Spleen (tissue), 11 donors: Measurements from ENCODE around the gene H6PD. TPM values are rescaled to one million over a fixed set of nuclear protein-coding genes. Genes with fewer than 3 reads are reported as not detected.

Source experiments
- DNase-seq: peaks from one replicate; pipeline ENCODE4 v3.0.0-alpha.2; 2020
- H3K27ac ChIP-seq, 8 donors: fragments of 200-600 bp; sonication (generic) in 7 of 8; 1 replicate in 4 of 8; 2 replicates in 4 of 8; pipeline versions ENCODE4 v1.5.0 to v1.8.0; 2016 to 2021; ENCODE audit warnings: inconsistent platforms in 4 of 8, mild to moderate bottlenecking in 4 of 8, moderate library complexity in 1 of 8
- H3K27me3 ChIP-seq, 7 donors: fragments of 200-600 bp; sonication (generic) in 6 of 7; replicated peaks in 1 of 7; 1 replicate in 4 of 7; 2 replicates in 3 of 7; pipeline versions ENCODE4 v1.5.0 to v1.8.0; 2016 to 2021; ENCODE audit warnings: inconsistent platforms in 3 of 7, mild to moderate bottlenecking in 1 of 7
- H3K36me3 ChIP-seq, 6 donors: fragments of 200-600 bp; sonication (generic) in 5 of 6; 1 replicate in 4 of 6; 2 replicates in 2 of 6; pipeline versions ENCODE4 v1.5.0 to v1.8.0; 2016 to 2021; ENCODE audit warnings: inconsistent platforms in 2 of 6
- H3K4me1 ChIP-seq, 6 donors: fragments of 200-600 bp; sonication (generic) in 5 of 6; 1 replicate in 3 of 6; 2 replicates in 3 of 6; pipeline versions ENCODE4 v1.5.0 to v1.8.0; 2016 to 2021; ENCODE audit warnings: inconsistent platforms in 3 of 6
- H3K4me3 ChIP-seq, 8 donors: fragments of 200-600 bp; sonication (generic) in 7 of 8; 1 replicate in 4 of 8; 2 replicates in 4 of 8; pipeline versions ENCODE4 v1.5.0 to v1.8.0; 2016 to 2021; ENCODE audit warnings: inconsistent platforms in 4 of 8, mild to moderate bottlenecking in 4 of 8, moderate library complexity in 2 of 8
- H3K9me3 ChIP-seq, 8 donors: fragments of 200-600 bp; sonication (generic) in 7 of 8; 1 replicate in 4 of 8; 2 replicates in 4 of 8; pipeline versions ENCODE4 v1.5.0 to v1.8.0; 2016 to 2021; ENCODE audit warnings: inconsistent platforms in 4 of 8
- POLR2A ChIP-seq, 3 donors: fragments of 450-650 bp; IDR thresholded peaks; one replicate each; pipeline ENCODE4 v1.5.1; 2017; ENCODE audit warnings: antibody characterized with exemption in 3 of 3, mild to moderate bottlenecking in 1 of 3
- POLR2AphosphoS5 ChIP-seq, 3 donors: sonication (generic); formaldehyde crosslinking; IDR thresholded peaks; one replicate each; pipeline ENCODE4 v1.5.1; 2017; ENCODE audit warnings: antibody characterized with exemption in 3 of 3
- WGBS, 5 donors: extraction: QIAGEN DNeasy Blood & Tissue Kit in 3 of 5; methylation state at CpG; one replicate each; pipeline versions ENCODE4 v1.1.5 to v1.1.7; 2013 to 2018; 5-methylcytosine and 5-hydroxymethylcytosine counted together
- intact Hi-C: fragments of 100-400 bp; cut with DNase I; formaldehyde crosslinking; loops from one replicate; pipeline ENCODE4 v1.15.0; 2023; ENCODE audit warnings: low total_unique reads
- polyA plus RNA-seq, 3 donors: library from polyadenylated mRNA; stranded (reverse); fragments of 200-250 nt; gene quantifications; one replicate each; pipeline ENCODE4 v1.2.1, GENCODE V29; 2013
- total RNA-seq, 7 donors: library from RNA; depleted of rRNA in 3 of 7; stranded (reverse); fragments of >200 nt in 3 of 7; fragmentation: NEBNext Ultra II Directional in 4 of 7; extraction: Animal tissue kit (Norgen Biotek cat#: 25700) in 4 of 7; gene quantifications; one replicate each; pipeline versions ENCODE4 v1.1.0 to v1.2.1, GENCODE V29; 2016 to 2021
- TF ChIP-seq, protein P1 (sequence below), 11 experiments: fragments of 200-600 bp in 7 of 11; fragments of 450-650 bp in 4 of 11; sonication (generic) in 4 of 11; IDR thresholded peaks in 8 of 11; conservative IDR thresholded peaks in 3 of 11; 1 replicate in 7 of 11; 2 replicates in 4 of 11; pipeline versions ENCODE4 v1.4.0 to v1.8.0; 2016 to 2021; ENCODE audit warnings: antibody characterized with exemption in 11 of 11, inconsistent platforms in 4 of 11, mild to moderate bottlenecking in 1 of 11
- donor health status: healthy with polysubstance abuse.
- donor health status: DM: no; HTN: no; CAD: no; lungs with moderate emphysema.
- donor health status: DM: no; HTN: no; CAD: no.
- donor health status: Bipolar disorder and iron deficiency.
- donor health status: healthy.
- donor health status: DM: no; HTN: no; CAD: no.
- donor health status: DM: yes; HTN: yes; CAD: no.

Gene H6PD
- total and polyA plus RNA-seq, 10 donors, result 4.5 to 55.3 (median 35.5) TPM

- Histone ChIP-seq H3K4me3 (no peak overlapping the region), H3K27me3 (peaks cover 0 to 24% (median 16%) of the 10 kb centered on the region in 7 donors), H3K9me3 (no peaks in the 10 kb centered on the region), H3K27ac (no peak overlapping the region), H3K4me1 (peaks cover 11 to 38% (median 23%) of the 10 kb centered on the region in 6 donors), H3K36me3 (no peaks in the 10 kb centered on the region)
- WGBS, 5 donors, result 73 to 93% (median 77%) methylated on average over 3 to 4 of the region's 4 CpGs
- TF ChIP-seq, protein P1, sequence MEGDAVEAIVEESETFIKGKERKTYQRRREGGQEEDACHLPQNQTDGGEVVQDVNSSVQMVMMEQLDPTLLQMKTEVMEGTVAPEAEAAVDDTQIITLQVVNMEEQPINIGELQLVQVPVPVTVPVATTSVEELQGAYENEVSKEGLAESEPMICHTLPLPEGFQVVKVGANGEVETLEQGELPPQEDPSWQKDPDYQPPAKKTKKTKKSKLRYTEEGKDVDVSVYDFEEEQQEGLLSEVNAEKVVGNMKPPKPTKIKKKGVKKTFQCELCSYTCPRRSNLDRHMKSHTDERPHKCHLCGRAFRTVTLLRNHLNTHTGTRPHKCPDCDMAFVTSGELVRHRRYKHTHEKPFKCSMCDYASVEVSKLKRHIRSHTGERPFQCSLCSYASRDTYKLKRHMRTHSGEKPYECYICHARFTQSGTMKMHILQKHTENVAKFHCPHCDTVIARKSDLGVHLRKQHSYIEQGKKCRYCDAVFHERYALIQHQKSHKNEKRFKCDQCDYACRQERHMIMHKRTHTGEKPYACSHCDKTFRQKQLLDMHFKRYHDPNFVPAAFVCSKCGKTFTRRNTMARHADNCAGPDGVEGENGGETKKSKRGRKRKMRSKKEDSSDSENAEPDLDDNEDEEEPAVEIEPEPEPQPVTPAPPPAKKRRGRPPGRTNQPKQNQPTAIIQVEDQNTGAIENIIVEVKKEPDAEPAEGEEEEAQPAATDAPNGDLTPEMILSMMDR (IDR thresholded peaks at IDR 0.05 in 8 of 11, conservative IDR thresholded peaks at IDR 0.05 in 3 of 11), result no peak
- TF ChIP-seq POLR2A (IDR thresholded peaks at IDR 0.05), result no peak
- TF ChIP-seq POLR2AphosphoS5 (IDR thresholded peaks at IDR 0.05), result no peak
- DNase-seq, result no peak
- intact Hi-C loops, result loop anchor here (10.0 kb wide), 1 partner anchor 79 kb away; no protein-coding TSS in a partner anchor
Observed at GRCh38 chr1:9194024-9194423, 40.5 kb upstream of the H6PD start.

- peaks cover 0 to 40% (median 22%) of the 10 kb centered on the region in 7 donors for H3K27me3 ChIP-seq
- no peak overlapping the region for H3K4me3 ChIP-seq
- DNase-seq, result no peak
- no peaks in the 10 kb centered on the region for H3K36me3 ChIP-seq
- H3K9me3 ChIP-seq, result no peaks in the 10 kb centered on the region
- H3K27ac ChIP-seq, result peak overlapping the region in 2 of 8 donors; percentile 60 to 66
- H3K4me1 ChIP-seq, result peaks cover 11 to 45% (median 23%) of the 10 kb centered on the region in 6 donors
- intact Hi-C loops, result loop anchor here (10.0 kb wide), 1 partner anchor 81 kb away; no protein-coding TSS in a partner anchor
- WGBS, 5 donors, result 79 to 89% (median 85%) methylated on average over 8 of the region's 8 CpGs
- TF ChIP-seq, protein P1 (IDR thresholded peaks at IDR 0.05 in 8 of 11, conservative IDR thresholded peaks at IDR 0.05 in 3 of 11), result no peak
- no peak for TF ChIP-seq POLR2A (IDR thresholded peaks at IDR 0.05)
- no peak for TF ChIP-seq POLR2AphosphoS5 (IDR thresholded peaks at IDR 0.05)
Observed at GRCh38 chr1:9195651-9196050, 38.9 kb upstream of the H6PD start.

DNA sequence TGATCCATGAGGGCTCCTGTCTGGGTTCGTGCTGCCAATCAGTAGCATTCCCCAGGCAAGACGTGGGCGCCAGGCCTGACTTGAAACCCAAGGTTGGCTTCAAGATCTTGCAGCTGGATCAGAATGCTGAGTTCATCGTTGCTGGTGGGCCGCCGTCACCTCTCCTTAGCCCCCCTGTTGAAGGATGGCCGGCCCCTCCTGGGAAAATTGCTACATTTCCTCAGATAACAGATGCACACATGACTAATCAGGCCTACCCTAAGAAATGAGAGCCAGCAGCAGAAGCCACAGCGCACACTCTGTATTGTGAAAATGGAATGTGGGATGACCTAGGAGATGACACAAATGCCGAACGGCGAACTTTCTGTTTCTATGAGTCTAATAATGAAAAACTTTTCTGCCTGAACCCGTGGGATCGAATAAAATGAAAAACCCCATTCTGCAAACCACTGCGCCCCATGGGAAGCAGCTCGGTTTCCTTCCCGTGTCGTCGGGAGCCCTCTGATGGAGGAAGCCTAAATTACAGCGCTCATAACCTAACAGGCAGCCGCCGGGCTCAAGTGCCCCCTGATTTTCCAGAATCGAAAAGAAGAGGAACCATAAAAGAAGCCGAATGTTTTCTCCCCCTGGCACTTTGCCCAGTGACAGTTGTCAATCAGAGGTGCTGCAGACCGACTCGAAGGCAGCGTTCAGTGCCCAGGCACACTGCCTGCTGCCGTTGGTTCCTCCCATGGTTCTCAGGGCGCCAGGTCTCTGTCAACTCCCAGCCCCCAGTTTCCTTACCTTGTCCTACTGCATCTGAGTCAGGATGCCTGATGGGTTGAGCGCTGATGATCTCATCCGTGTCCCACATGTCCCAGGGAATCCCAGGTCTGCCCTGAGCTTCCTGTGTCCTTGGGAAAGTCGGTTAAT lies 38.2 kb upstream of the H6PD start:
- peaks cover 0 to 48% (median 27%) of the 10 kb centered on the region in 7 donors for H3K27me3 ChIP-seq
- DNase-seq, result peak; percentile 85
- no peaks in the 10 kb centered on the region for H3K36me3 ChIP-seq
- peak overlapping the region in 6 of 8 donors; percentile 28 to 66 (median 53) for H3K27ac ChIP-seq
- intact Hi-C loops, result loop anchor here (10.0 kb wide), 1 partner anchor 82 kb away; no protein-coding TSS in a partner anchor
- H3K4me1 ChIP-seq, result peaks cover 11 to 52% (median 26%) of the 10 kb centered on the region in 6 donors
- 12 to 22% (median 15%) methylated on average over 23 to 31 of the region's 31 CpGs for WGBS, 5 donors
- H3K4me3 ChIP-seq, result no peak overlapping the region
- no peaks in the 10 kb centered on the region for H3K9me3 ChIP-seq
- TF ChIP-seq POLR2A (IDR thresholded peaks at IDR 0.05), result no peak
- TF ChIP-seq, protein P1 (IDR thresholded peaks at IDR 0.05 in 8 of 11, conservative IDR thresholded peaks at IDR 0.05 in 3 of 11), result peak; percentile 40 to 84 (median 76)
- peak in 1 of 3 donors; percentile 33 for TF ChIP-seq POLR2AphosphoS5 (IDR thresholded peaks at IDR 0.05)
